GM23338 (cell line): ENCODE measurements around the gene CNTN5.

Experiments
- CREB1 ChIP-seq: fragments of 250-450 bp; sonication (Bioruptor Pico); IDR thresholded peaks from 2 replicates; pipeline ENCODE4 v1.5.0; 2020; ENCODE audit warnings: low read depth, mild to moderate bottlenecking, moderate library complexity
- CTCF ChIP-seq, 2 experiments: fragments of 200-600 bp in 1 of 2; sonication (generic) in 1 of 2; conservative IDR thresholded peaks; 2 replicates each; pipeline versions ENCODE4 v1.5.1 to v1.6.1; 2016 to 2017; ENCODE audit warnings: antibody characterized with exemption in 2 of 2, low read depth in 2 of 2, mild to moderate bottlenecking in 2 of 2, moderate library complexity in 1 of 2
- ETS1 ChIP-seq: IDR thresholded peaks from 2 replicates; pipeline ENCODE4 v1.6.1; 2016; ENCODE audit warnings: antibody characterized with exemption
- EZH2 ChIP-seq: fragments of 200-600 bp; sonication (generic); IDR thresholded peaks from one replicate; pipeline ENCODE4 v1.8.0; 2017; ENCODE audit warnings: antibody characterized with exemption, mild to moderate bottlenecking, low read depth; ENCODE audit not compliant: unreplicated experiment
- EZH2phosphoT487 ChIP-seq: fragments of 200-600 bp; sonication (generic); IDR thresholded peaks from one replicate; pipeline ENCODE4 v1.8.1; 2018; ENCODE audit warnings: antibody characterized with exemption; ENCODE audit not compliant: unreplicated experiment
- JUNB ChIP-seq: IDR thresholded peaks from one replicate; pipeline ENCODE4 v1.6.1; 2016; ENCODE audit warnings: antibody characterized with exemption; ENCODE audit not compliant: unreplicated experiment
- NANOG ChIP-seq: IDR thresholded peaks from 2 replicates; pipeline ENCODE4 v1.6.1; 2016; ENCODE audit warnings: antibody characterized with exemption, borderline replicate concordance
- POLR2AphosphoS5 ChIP-seq: IDR thresholded peaks from 2 replicates; pipeline ENCODE4 v1.6.1; 2016; ENCODE audit warnings: antibody characterized with exemption, low read depth
- REST ChIP-seq: IDR thresholded peaks from one replicate; pipeline ENCODE4 v1.6.1; 2018; ENCODE audit warnings: antibody characterized with exemption; ENCODE audit not compliant: unreplicated experiment
- STAT1 ChIP-seq: IDR thresholded peaks from one replicate; pipeline ENCODE4 v1.6.1; 2016; ENCODE audit warnings: antibody characterized with exemption; ENCODE audit not compliant: unreplicated experiment
- ZNF114 ChIP-seq: fragments of 250-450 bp; sonication (Bioruptor Pico); IDR thresholded peaks from 2 replicates; pipeline ENCODE4 v1.5.0; 2020; ENCODE audit warnings: mild to moderate bottlenecking, moderate library complexity
- ZNF331 ChIP-seq: fragments of 250-450 bp; sonication (Bioruptor Pico); IDR thresholded peaks from 2 replicates; pipeline ENCODE4 v1.5.0; 2020; ENCODE audit warnings: low read depth, mild to moderate bottlenecking, moderate library complexity
- ZNF462 ChIP-seq: fragments of 250-450 bp; sonication (Bioruptor Pico); IDR thresholded peaks from 2 replicates; pipeline ENCODE4 v1.5.0; 2020; ENCODE audit warnings: mild to moderate bottlenecking, moderate library complexity

- no peak for TF ChIP-seq EZH2phosphoT487
- no peak for TF ChIP-seq POLR2AphosphoS5
- TF ChIP-seq REST: no peak
- TF ChIP-seq CTCF (conservative IDR thresholded peaks at IDR 0.05; ENCODE audit: low read depth in 2 of 2): no peak
- TF ChIP-seq CREB1 (CRISPR knock-in tag): no peak
- TF ChIP-seq EZH2: no peak
- TF ChIP-seq ETS1: no peak
- TF ChIP-seq STAT1: no peak
- TF ChIP-seq ZNF462 (CRISPR knock-in tag): no peak
- TF ChIP-seq ZNF331 (CRISPR knock-in tag): no peak
- TF ChIP-seq NANOG: no peak
- TF ChIP-seq ZNF114 (CRISPR knock-in tag): no peak
- TF ChIP-seq JUNB: no peak
Measured at GRCh38 chr11:99670067-99670676, 649.4 kb downstream of the CNTN5 start.
